ENCODE measurements around the gene POU2F2. TPM values are rescaled to one million over a fixed set of nuclear protein-coding genes. Genes with fewer than 3 reads are reported as not detected.

Gene POU2F2
- total and polyA plus RNA-seq, 9 of the 15 experiments (the other 6 are each of a cell fraction or from before 2014, with no cell fraction given), result 0.03 to 0.68 (median 0.14) TPM

DNA sequence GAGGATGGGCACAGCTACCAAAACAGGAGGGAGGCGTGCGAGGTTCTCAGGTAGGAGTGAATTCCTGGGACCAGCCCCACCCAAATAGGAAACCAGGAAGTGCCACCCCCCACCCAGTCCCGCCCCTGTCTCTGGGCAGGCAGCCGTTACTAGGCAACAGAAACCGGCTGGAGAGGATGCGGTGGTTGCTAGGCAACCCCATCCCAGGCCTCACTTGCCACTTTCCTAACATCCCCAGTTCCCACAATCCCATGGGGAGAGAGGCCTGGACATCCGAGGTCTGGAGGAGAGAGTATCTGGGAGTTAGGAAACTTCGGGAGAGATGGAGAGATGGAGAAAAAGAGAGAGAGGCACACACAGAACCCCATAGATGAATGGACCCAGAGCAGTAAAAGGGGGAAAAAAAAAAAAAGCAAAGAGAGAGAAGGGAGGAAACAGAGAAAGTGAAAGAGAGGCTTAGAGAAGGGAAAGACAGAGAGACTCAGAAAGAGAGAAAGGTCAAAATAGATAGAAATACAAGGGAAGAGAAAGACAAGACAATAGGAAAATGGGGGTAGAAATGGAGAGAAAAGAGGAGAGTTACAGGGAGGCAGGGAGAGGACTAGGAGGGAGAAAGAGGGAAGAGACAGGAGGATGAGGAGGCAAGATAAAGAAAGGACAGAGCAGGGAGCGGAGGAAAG is 66.0 kb downstream of the POU2F2 start (continued):
- TF ChIP-seq RFX1 (IDR thresholded peaks at IDR 0.05) (peak; percentile 98), KDM1A (IDR thresholded peaks at IDR 0.05) (peak; percentile 87 to 90), ZNF41 (CRISPR knock-in tag; conservative IDR thresholded peaks at IDR 0.05) (no peak), SPI1 (IDR thresholded peaks at IDR 0.05; ENCODE audit: borderline replicate concordance, low read depth, low read length) (0 out of 2 replicates have a peak, but pooled peaks have one; percentile 20), SREBF2 (CRISPR knock-in tag; IDR thresholded peaks at IDR 0.05) (no peak), RCOR1 (IDR thresholded peaks at IDR 0.05; ENCODE audit: borderline replicate concordance in 1 of 2, low read depth in 2 of 2, low read length in 2 of 2) (peak; percentile 40 to 97; a peak in 3 of 4 replicates), CSDE1 (IDR thresholded peaks at IDR 0.05) (peak in 1 of 2 experiments; percentile 81; a peak in 2 of 4 replicates)
- TF ChIP-seq, protein P1, sequence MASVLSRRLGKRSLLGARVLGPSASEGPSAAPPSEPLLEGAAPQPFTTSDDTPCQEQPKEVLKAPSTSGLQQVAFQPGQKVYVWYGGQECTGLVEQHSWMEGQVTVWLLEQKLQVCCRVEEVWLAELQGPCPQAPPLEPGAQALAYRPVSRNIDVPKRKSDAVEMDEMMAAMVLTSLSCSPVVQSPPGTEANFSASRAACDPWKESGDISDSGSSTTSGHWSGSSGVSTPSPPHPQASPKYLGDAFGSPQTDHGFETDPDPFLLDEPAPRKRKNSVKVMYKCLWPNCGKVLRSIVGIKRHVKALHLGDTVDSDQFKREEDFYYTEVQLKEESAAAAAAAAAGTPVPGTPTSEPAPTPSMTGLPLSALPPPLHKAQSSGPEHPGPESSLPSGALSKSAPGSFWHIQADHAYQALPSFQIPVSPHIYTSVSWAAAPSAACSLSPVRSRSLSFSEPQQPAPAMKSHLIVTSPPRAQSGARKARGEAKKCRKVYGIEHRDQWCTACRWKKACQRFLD (CRISPR knock-in tag; IDR thresholded peaks at IDR 0.05), result no peak
- TF ChIP-seq, protein P2, sequence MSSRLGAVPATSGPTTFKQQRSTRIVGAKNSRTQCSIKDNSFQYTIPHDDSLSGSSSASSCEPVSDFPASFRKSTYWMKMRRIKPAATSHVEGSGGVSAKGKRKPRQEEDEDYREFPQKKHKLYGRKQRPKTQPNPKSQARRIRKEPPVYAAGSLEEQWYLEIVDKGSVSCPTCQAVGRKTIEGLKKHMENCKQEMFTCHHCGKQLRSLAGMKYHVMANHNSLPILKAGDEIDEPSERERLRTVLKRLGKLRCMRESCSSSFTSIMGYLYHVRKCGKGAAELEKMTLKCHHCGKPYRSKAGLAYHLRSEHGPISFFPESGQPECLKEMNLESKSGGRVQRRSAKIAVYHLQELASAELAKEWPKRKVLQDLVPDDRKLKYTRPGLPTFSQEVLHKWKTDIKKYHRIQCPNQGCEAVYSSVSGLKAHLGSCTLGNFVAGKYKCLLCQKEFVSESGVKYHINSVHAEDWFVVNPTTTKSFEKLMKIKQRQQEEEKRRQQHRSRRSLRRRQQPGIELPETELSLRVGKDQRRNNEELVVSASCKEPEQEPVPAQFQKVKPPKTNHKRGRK (tag; IDR thresholded peaks at IDR 0.05), result peak; percentile 77

All from K562 (cell line).